Kidney (tissue), 14 donors: ENCODE data around the gene KIAA0513. TPM values are rescaled to one million over a fixed set of nuclear protein-coding genes. Genes with fewer than 3 reads are reported as not detected.

Experiments
- DNase-seq, 5 donors: peaks; one replicate each; pipeline ENCODE4 v3.0.0-alpha.2; 2013 to 2020
- FAIRE-seq: peaks from 2 replicates; lab custom pipeline; 2012; peaks lifted over from hg19 to GRCh38; lab: Jason Lieb, UNC
- H3K27ac ChIP-seq, 2 donors: one replicate each; pipeline ENCODE4 v1.7.0; 2013; ENCODE audit warnings: low read depth in 2 of 2, low read length in 2 of 2, inconsistent platforms in 1 of 2
- H3K27me3 ChIP-seq: one replicate; pipeline ENCODE4 v1.7.1; 2013; ENCODE audit warnings: low read length, inconsistent platforms; ENCODE audit not compliant: control insufficient read depth, insufficient read depth
- H3K36me3 ChIP-seq, 3 donors: one replicate each; pipeline versions ENCODE4 v1.7.0 to v1.7.1; 2013; ENCODE audit warnings: low read length in 3 of 3, control low read depth in 1 of 3, inconsistent platforms in 1 of 3; ENCODE audit not compliant: insufficient read depth in 3 of 3, control insufficient read depth in 2 of 3
- H3K4me1 ChIP-seq, 3 donors: one replicate each; pipeline versions ENCODE4 v1.7.0 to v1.7.1; 2013; ENCODE audit warnings: low read length in 3 of 3, inconsistent platforms in 1 of 3, low read depth in 1 of 3; ENCODE audit not compliant: control insufficient read depth in 2 of 3, insufficient read depth in 2 of 3
- H3K4me3 ChIP-seq, 3 donors: one replicate each; pipeline versions ENCODE4 v1.7.0 to v1.8.1; 2013; ENCODE audit warnings: low read length in 3 of 3, control low read depth in 1 of 3, inconsistent platforms in 1 of 3
- H3K9ac ChIP-seq, 3 donors: one replicate each; pipeline versions ENCODE4 v1.7.0 to v1.7.1; 2013; ENCODE audit warnings: low read length in 3 of 3, control low read depth in 1 of 3, inconsistent platforms in 1 of 3
- H3K9me3 ChIP-seq, 3 donors: one replicate each; pipeline versions ENCODE4 v1.7.0 to v1.7.1; 2013; ENCODE audit warnings: low read length in 3 of 3, control low read depth in 1 of 3, inconsistent platforms in 1 of 3; ENCODE audit not compliant: control insufficient read depth in 2 of 3, insufficient read depth in 1 of 3
- intact Hi-C: fragments of 100-400 bp; cut with DNase I; formaldehyde crosslinking; loops from one replicate; pipeline ENCODE4 v1.11.1; 2022
- polyA plus RNA-seq: library from polyadenylated mRNA; stranded (reverse); fragments of 350-450 nt; fragmentation: Illumina TruSeq; extraction: RNeasy Lipid Tissue Mini Kit (QIAGEN cat#74804); gene quantifications from one replicate; pipeline ENCODE4 v1.2.3, GENCODE V29; 2014; ENCODE audit warnings: low read depth, low replicate concordance; ENCODE audit not compliant: insufficient read depth
- total RNA-seq: library from RNA; stranded (reverse); fragmentation: NEBNext Ultra II Directional; extraction: Animal tissue kit (Norgen Biotek cat#: 25700); gene quantifications from one replicate; pipeline ENCODE4 v1.2.1, GENCODE V29; 2021
- TF ChIP-seq, protein P1 (sequence below): IDR thresholded peaks from 3 replicates; pipeline ENCODE4 v1.5.1; 2012; ENCODE audit warnings: mild to moderate bottlenecking, moderate library complexity, borderline replicate concordance; ENCODE audit not compliant: insufficient read depth; ENCODE audit errors: extremely low read depth
- donor health status: control.
- donor health status: control.
- donor health status: control.
- donor health status: control.
- donor health status: control.
- donor health status: DM: yes; HTN: yes; CAD: no.
- donor health status: Normal renal cell carcinoma (clear cell type).

The KIAA0513 gene
- total and polyA plus RNA-seq, 2 donors from 2014 or later: 2.6 to 19.2 TPM

DNA sequence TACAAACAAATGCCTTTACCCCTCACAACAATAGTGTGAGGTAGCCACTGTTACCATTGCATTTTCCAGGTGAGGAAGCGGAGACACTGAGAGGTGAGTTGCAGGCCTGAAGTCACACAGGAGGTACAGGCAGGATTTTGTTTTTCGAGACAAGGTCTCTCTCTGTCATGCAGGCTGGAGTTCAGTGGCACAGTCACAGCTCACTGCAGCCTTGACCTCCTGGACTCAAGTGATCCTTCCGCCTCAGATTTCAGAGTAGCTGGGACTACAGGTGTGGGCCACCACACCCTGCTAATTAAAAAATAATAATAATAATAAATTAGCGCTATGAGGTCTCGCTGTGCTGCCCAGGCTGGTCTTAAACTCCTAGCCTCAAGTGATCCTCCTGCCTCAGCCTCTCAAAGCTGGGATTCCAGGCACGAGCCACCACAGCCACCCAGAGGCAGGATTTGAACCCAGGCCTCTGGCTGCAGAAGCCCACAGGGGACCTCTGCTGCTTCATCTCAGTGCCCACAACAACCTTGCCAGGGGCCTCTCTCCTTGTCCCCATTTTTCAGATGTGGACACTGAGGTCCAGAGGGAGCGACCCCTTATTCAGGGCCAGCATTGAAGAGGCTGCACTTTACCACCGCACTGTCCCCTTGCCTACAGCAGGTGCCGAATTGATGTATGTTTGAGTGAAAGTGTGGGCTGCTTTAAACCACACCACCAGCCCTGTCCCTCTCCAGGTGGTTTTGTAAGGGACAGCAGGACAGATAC, 100.7 kb downstream of the KIAA0513 start:
- Histone ChIP-seq H3K27me3 (no peaks in the 10 kb centered on the region), H3K27ac (no peak overlapping the region), H3K36me3 (no peaks in the 10 kb centered on the region), H3K9ac (no peak overlapping the region), H3K4me3 (no peak overlapping the region), H3K4me1 (peaks cover 0 to 22% (median 3%) of the 10 kb centered on the region in 3 donors), H3K9me3 (no peaks in the 10 kb centered on the region)
- TF ChIP-seq, protein P1, sequence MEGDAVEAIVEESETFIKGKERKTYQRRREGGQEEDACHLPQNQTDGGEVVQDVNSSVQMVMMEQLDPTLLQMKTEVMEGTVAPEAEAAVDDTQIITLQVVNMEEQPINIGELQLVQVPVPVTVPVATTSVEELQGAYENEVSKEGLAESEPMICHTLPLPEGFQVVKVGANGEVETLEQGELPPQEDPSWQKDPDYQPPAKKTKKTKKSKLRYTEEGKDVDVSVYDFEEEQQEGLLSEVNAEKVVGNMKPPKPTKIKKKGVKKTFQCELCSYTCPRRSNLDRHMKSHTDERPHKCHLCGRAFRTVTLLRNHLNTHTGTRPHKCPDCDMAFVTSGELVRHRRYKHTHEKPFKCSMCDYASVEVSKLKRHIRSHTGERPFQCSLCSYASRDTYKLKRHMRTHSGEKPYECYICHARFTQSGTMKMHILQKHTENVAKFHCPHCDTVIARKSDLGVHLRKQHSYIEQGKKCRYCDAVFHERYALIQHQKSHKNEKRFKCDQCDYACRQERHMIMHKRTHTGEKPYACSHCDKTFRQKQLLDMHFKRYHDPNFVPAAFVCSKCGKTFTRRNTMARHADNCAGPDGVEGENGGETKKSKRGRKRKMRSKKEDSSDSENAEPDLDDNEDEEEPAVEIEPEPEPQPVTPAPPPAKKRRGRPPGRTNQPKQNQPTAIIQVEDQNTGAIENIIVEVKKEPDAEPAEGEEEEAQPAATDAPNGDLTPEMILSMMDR: no peak
- intact Hi-C loops: no loop called here
- no peak for FAIRE-seq
- DNase-seq: no peak

DNA sequence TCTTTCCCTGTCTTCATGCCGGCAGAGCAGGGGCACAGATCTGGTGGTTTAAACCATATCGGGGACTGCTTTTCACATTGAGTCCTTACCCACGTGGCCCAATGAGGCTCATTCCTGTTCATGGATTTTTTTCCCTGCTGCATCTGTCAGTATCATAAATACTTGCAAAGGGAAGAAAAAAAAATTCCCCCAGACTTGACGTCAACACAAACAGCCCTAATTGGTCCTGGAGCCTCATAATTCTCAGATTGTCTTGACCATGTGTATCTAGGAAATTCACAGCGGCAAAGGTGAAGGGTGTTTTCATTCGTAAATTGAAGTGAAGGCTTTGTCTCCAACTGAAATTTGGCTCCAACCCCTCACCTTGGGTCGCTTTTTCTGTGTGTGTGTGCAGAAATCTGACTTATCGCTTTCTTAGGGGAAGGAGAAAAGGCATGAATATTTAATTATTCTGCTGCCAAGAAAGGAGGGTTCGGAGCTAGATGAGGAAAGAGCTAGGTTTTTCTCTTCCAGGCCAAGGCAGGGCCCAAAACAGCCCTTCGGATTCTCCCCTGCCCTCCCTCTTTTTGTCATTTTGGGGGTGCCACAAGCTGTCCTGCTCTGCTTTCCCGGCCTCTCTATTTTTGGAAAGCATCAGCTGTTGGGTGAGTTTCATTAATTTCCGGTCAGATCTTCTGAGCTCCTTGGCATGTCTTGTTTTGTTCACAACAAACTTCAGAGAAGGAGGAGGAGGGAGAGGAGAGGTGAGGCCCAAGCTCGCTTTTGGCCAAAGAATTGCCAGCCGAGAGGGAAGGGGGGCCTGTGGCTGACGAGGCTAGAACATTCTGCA, 102.5 kb downstream of the KIAA0513 start:
- FAIRE-seq (no peak), DNase-seq (peak in 2 of 5 donors; percentile 73 to 90)
- TF ChIP-seq, protein P1: no peak
- Histone ChIP-seq H3K27ac (peak overlapping the region; percentile 10 to 83), H3K36me3 (no peaks in the 10 kb centered on the region), H3K4me1 (peaks cover 0 to 28% (median 3%) of the 10 kb centered on the region in 3 donors), H3K4me3 (no peak overlapping the region), H3K9me3 (no peaks in the 10 kb centered on the region), H3K27me3 (no peaks in the 10 kb centered on the region), H3K9ac (no peak overlapping the region)
- intact Hi-C loops: no loop called here

DNA sequence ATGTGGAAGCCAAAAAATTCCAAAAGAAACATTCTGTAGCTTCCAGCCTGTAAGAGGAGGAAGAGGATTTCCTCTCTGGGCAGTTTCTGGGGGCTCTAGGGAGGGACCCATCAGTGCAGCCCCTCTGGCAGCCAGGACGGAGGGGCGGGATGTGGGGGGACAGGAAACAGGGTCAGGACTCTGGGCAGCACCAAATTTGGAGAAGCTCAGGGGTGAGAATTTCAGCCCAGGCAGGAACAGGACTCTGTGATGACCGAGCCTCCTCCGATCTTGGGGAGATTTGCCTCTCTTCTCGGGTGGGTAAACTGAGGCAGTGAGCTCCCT, 103.1 kb downstream of the KIAA0513 start:
- TF ChIP-seq, protein P1: no peak
- H3K36me3 ChIP-seq: no peaks in the 10 kb centered on the region
- DNase-seq: no peak
- H3K27me3 ChIP-seq: no peaks in the 10 kb centered on the region
- H3K9me3 ChIP-seq: no peaks in the 10 kb centered on the region
- no peak for FAIRE-seq
- intact Hi-C loops: no loop called here
- no peak overlapping the region for H3K9ac ChIP-seq
- H3K4me3 ChIP-seq: no peak overlapping the region
- peak overlapping the region; percentile 10 to 83 for H3K27ac ChIP-seq
- peaks cover 0 to 34% (median 3%) of the 10 kb centered on the region in 3 donors for H3K4me1 ChIP-seq
